COLO829 (cell line): ENCODE data around the gene RNF217.
"Not testable (repeated sequence)": the region's sequence is repeated elsewhere in the genome, so short reads cannot be mapped to it uniquely, and the experiment has no call there.

ENCODE experiments used
- DNase-seq: peaks from one replicate; pipeline ENCODE4 v3.0.0; 2012; ENCODE audit warnings: low spot score

The RNF217 gene

DNA sequence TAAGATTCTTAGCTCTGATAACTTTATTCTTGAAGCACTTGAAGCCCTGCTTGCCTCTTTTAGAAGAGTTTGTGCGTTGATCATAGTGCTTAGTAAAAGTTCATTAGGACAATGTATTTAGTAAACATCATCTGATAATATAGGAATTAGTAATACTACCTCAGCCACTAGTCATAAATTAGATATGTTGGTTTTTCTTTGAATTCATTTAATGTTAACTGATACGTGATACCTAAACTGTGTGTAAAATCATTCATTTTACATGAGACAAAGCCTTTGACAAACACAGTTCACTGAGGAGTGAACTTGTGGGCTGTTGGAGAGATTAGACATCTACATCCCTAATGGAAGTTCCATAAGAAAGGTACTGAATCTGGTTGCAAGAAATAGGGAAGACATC is 91.6 kb downstream of the RNF217 start:
- no peak for DNase-seq

DNA sequence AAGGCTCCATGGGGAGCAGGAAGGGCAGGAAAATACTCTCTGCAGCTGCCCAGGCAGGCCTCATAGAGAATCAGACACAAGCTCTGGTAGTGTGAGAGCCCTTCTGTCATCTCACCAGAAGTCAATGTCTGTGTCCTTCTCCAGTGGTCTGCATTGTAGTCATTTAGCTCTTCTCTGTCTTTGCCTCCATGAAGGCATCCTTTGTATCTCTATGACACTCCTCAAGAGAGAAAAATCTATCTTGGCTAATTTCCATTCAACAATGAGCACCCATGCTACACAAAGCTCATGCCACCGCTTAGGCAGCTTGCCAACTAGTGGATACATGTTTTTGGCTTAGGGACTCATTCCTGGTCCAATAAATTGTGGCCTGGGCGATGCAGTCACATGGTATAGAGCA is 92.1 kb downstream of the RNF217 start:
- peak; percentile 9 for DNase-seq

DNA sequence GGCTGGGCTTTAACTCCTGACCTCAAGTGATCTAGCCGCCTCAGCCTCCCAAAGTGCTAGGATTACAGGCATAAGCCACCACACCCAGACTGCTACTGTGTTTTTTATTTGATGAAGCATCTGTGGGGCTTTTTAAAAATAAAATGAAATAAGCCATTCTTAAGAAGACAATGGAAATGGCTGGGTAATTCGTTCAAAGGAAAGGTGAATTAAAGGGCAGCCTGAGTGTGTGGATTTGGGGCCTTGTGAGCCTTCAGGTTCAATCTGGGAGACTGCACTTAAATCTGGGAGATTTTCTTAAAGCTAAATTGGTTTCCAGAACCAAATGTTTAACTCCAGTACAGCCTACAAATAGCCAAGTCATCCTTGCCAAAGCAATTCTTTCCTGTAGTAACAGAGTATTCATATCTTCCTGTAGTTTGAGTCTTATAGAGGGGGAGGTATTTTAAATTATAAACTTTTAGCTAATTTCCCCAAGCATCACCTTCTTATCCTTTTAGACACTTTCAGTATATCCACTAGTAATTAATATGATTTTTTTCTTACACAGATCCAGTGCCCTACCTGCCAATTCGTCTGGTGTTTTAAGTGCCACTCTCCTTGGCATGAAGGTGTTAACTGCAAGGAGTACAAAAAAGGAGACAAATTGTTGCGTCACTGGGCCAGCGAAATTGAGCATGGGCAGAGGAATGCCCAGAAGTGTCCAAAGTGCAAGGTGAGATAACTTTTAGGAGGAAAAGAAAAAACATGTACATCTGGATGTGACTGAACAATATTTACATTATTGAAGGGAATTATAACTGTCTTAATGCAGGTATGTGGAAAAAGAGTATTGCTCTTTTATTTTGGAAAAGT is 95.4 kb downstream of the RNF217 start:
- DNase-seq, result no peak

DNA sequence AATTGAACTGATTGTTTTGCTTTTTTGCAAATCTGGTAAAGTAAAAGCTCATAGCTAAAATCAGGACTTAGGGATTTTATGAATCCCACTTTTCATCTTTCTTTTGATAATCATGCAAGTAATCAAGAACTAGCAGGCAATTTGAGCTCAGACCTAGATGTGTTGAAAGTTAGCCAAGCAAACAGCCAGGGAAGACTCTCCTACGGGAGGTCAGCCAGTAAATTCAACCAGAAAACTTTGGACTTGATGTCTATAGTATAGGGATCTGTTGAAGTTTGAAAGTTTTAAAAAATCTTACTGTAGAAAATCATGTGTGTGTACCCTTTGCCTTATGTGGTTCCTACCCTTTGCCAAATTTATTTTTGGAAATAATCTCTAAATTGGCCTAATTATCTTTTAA is 96.3 kb downstream of the RNF217 start:
- DNase-seq, result no peak

DNA sequence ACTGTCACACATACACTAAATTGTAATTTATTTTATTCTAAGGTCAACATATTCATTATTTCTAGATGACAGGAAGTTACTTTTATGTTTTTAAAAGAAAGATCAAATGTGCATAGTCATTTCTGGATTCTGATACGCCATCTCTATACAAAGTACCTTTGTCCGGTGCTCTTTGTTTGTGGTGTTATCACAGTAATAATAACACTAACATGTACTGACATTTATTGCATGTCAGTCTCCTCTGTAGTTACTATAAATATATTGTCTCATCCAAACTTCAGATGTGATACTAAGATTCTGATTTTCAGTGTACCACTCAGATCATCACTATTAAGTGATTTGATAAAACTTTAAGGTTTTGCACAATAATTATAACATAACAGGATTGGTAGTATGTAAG is 101.1 kb downstream of the RNF217 start:
- no peak for DNase-seq

DNA sequence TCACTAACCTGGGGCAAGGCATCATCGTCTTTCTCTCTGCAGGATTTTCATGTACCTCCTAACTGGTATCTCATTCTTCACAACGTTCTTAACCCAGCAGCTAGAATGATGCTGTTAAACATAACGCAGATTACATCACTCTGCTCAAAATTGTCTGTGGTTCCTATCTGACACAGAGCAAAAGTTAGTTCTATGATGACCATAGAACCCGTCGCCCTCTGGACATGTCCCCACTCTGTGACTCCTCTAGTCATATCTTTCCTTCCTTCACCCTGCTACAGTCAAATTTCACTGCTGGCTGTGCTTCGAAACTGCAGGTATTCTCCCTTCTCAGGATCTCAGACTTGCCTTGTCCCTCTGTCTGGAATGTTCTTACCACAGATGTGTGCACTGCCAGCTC is 103.9 kb downstream of the RNF217 start:
- no peak for DNase-seq

DNA sequence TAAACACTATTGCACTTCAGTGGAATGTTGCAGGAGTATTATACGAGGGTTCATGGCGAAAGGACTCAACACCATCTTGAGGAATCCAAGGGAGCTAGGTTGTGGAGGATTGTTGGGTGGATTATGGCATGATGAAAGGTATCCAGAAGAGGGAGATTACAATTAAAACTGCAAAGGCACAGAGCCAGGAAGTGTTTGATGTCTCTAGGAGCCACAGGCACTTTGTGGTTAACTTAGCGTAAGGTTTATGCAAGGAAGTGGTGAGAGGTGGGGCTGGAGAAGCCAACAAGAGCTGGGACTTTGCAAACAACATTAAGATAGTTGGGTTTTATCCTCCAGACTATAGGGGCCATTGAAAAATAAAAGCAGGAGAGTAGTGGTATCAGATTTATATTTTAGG is 104.7 kb downstream of the RNF217 start:
- no peak for DNase-seq

DNA sequence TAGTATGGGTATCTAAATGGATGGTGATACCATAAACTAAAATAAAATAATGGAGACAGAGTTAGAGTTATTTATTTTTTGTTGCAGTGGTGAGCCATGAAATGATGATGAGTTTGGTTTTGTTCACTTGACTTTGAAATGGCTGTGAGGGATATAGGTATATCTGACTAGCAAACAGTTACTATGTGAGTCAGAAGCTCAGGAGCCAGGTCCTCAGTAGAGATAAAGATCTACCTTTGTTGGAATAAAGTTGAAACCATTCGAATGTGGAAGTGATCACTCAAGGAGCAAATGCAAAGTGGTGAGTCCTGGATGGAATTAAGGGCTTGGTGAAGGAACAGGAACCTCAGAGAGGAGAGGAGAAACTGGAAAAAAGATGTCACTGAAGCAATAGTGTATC is 105.3 kb downstream of the RNF217 start:
- DNase-seq, result no peak

DNA sequence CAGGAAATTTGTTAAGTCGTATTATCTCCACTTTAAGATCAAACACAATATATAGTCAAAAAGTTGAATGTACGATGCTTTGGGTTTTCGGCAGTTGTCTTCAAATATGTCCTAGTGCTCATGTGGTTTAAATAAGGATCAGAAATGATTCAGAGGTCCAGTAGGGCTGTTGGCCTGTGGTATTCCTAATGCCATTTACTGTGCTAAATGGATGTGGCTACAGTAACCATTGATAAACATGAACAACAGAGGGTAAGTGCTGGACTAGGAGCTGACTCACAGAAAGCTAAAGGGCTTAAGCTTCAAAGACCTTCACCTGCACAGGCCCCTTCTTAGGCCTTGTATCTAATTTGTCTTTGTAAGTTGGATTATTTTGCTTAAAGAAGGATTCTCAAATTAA is 110.8 kb downstream of the RNF217 start:
- DNase-seq, result no peak

DNA sequence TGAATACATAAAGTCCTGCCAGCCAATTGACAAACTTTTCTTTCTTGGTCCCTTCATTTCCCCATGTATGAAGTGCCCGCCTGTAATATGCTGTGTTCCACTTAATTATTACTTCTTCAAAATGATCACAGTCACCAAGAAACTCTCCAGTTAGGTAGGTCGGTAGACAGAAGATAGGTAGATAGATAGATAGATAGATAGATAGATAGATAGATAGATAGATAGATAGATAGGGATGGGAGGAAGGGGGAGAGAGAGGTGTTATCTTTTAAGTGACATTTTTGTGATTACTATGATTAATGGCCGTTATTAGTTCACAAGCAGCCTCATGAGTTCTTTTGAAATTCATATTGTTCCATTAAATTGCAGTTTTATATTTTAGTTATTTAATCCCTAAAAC is 111.9 kb downstream of the RNF217 start:
- no peak for DNase-seq

DNA sequence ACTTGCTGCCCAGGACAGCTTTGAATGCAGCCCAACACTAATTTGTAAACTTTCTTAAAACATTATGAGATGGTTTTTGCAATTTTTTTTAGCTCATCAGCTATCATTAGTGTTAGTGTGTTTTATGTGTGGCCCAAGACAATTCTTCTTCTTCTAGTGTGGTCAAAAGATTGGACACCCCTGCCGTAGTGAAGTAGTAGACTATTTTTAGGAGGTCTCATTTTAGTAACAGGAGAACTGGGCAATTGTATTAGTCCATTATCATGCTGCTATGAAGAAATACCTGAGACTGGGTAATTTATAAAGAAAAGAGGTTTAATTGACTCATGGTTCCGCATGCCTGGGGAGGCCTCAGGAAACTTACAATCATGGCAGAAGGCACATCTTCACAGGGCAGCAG is 112.8 kb downstream of the RNF217 start:
- DNase-seq, result not testable (repeated sequence)

DNA sequence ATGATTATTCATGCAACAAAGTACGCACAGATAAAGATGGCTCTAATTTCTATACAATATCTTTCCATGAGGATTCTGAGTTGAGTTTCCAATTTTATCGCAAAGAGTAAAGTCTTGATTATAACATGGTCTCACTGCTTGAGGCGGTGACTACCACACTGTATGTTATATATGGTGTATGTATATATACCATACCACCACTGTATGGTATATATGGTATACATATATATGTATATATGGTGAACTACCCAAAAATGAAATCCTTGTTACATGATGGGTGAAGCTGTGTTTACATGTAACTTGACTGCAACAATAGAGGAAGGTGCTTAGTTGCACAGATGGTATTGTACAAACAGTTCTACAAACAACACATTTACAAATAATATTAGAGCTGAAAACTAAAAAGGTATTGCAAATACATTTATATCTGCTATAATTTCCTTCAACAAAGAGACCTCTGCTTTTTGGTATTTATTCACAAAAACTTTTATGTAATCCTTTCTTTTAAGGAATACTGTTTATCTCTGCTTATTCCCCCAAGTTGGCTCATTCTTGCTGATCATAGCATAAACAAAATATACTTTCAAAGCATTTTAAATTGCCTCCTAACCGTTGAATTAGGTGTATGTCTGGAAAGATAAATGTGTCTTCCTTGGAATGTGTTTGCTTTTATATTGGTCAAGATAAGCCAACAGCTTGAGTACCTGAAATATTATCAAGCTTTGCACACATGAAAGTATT is 113.7 kb downstream of the RNF217 start:
- DNase-seq, result no peak

DNA sequence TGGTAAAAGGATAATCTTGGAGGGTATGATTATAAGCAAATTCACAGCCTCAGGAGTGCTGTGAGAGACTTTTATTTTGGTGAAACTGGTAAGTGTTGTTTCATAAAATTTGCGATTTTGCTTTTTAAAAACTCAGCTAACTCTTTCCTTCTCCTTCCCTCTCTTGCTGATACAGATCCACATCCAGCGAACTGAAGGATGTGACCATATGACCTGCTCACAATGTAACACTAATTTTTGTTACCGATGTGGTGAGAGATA is 114.2 kb downstream of the RNF217 start:
- no peak for DNase-seq

DNA sequence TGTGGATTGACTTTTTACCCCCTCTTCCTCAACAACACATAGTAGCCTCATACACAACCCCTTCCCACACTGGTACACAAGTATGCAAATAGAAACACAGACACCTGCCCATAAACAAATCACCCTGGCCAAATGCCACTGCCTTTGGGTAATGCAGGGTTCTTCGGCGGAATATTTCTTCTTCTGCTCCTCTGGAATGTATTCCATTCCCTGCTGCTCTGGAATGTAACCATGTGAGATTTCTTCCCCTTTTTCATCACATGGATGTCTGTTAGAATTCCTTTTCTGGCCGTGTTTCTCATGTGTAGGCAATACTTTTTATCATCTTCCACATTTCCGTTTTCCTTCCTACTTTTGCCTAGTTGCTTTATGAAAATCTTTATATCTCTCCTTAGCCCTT is 115.2 kb downstream of the RNF217 start:
- DNase-seq, result no peak

DNA sequence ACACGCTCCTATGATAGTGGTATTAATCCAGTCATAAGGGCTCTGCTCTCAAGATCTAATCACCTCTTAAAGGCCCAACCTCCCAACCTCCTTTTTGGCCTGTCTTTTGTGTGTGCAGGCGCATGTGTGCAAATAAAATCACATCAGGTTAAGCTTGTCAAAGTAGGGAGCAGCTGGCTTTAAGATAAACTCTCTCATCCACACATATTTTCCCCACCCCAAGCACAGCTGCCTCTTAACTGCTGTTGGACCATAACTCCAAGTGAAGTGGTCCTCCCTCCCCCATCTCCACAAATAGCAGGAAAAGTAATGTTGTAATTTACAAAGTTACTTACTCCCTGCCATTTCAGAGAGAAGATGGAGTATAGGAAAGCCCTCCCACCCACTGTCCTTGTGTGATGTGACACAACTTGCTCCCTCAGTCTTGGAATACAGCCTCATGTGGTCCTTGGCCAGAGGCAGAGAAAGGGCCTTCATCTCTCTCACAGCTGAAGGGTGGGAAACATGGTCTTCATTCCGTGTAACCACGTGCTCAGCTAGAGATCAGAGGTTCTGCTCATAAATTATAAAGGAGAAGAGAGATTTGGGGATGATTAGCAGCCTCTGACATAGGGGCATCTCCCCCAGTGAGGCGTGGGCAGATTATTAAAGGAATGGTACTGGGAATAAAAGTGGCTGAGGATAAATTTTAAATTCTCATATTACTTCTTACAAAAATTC is 116.5 kb downstream of the RNF217 start:
- no peak for DNase-seq

DNA sequence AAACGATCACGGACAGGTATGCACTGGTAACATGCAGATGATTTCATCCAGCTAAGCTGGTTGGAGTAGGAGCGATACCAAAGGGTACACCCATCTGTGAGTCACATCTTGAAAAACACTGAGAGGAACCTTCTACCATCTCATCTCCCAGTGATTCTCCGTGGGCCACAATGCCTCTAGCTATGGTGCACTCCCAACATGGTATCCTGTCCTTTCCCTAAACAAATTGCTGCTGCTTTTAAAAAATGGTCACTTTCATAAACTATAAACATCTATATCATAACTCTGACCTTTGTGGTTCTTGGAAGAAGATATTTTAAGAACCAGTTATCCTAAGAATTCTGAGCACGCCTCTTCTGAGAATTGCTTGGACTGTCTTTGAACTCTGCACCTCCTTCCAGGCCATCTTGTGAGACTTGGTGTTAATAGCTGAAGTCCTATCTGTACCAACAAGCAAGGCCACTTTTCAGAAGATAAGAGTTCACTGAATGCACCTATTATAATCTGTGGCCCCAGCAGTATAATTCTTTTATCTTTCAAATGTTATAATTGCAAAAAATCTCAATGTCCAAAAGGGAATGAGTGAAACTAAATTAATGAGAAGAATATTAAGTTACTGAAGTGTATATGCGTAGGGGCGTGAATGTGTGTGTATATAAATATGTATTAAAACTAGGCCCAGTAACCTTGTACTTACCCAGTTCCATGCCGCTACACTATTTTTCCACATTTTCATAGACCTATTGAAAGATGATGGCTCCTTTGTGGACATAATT is 120.9 kb downstream of the RNF217 start:
- DNase-seq, result no peak

DNA sequence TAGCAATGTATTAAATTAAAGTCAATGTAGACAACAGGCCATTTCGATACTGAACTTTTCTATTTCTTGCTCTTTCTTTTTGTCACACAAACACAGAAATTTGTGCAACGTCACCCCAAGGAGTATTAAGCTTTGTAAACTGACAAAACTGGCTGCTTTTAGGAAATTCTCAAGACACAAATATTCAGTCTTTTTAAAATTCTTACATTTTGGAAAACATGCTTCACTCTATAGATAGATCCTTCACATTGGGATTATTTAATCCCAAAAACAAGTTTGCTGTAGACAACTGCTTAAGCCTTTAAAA is 121.4 kb downstream of the RNF217 start:
- DNase-seq, result no peak

DNA sequence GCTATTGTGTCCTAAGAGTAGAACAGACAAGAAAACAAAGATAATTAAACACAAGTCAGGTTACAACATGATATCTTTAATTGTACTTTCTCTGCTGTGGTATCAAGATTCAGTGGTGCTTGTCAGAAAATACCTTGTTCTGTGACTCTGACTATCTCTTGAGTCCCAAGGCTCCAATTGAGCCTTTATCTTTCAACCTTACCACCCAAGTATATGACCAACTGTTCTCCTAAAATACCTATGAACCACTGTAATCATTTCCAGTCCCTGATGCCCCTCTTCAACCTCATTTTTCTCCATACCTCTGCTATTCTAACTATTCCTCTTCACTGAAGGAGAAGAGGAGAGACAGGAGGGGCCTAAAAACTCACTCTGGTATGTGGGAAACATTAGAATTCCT is 124.5 kb downstream of the RNF217 start:
- DNase-seq, result no peak

DNA sequence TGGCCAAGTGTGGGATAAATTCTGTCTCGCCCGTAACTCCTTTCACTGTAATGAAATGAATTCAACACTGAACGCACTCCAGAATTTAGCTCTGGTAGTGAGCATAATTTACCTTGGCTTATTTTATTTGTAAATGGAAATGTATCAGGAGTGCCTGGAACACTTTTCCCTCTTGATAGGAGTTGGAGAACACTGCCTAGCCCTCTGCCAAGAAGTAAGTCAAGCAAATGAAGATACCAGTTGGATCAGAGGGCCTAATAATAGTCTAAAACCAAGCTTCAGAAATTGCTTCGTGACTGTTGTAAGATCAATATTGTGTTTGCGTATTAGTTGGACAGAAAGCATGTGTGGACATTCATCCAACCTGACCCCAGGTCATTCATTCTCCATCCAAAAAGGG is 126.7 kb downstream of the RNF217 start:
- no peak for DNase-seq

DNA sequence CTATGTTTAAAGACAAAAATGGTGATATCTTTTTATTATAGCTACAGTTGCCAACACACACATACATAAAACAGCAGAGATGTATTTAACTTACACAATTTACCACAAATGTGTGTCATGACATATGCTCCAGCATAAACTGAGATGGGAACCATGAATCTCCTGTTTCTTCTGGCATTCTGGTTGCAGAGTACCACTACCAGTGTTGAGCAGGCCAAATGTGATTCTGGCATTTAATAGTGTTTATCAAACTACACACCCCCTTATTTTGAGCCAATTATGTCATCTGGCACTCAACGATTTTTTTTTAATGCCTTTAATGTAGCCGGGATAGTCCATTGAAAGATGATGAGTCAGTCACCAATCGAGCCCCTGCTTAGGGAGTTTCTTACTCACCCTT is 132.3 kb downstream of the RNF217 start:
- no peak for DNase-seq

DNA sequence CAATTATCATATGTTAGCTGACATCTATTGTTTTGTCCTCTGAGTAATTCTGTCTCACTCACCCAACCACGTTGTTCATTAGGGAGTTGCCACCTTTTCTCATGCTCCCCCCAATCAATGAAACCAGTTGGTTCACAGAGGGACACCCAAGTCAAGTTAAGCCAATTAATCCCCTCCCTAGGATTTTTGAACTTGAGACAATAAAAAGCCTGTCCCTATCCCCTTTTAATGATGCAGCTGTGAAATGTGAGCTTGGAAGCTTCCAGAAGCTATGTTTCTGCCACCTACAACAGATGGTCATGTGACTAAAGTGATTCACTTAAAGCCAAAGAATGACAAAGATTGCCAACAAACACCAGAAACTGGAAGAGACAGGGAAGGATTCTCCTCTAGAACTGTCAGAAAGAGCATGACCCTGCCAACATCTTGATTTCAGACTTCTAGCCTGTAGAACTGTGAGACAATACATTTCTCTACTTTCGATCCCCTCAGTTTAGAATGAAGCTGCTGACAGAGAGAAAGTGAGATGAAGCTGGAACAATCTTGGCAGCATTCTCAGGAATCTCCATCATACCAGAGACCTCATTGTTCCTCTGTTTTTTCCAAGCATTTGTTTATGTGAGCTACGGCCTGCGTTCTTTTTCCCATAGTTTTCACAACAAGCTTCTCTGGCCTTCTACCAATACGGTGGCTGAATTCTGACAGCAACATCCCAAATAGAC is 133.5 kb downstream of the RNF217 start:
- no peak for DNase-seq

DNA sequence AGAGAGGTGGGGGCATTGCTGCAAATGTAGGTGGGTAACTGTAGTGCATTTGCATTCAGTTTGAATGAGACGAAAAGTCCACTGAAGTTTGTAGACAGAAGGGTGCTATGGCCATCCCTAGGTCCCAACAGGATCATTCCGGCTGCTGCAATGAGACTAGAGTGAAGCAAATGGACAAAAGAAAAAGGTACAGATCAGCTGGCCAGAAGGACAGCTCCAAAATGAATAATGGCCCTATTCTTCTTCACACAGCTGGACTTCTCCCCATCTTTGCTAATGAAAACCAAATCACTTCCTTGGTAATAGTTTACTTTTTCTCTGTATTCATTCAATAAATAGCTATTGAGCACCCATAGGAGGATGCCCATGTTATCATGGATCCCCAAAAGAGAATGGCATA is 134.9 kb downstream of the RNF217 start:
- no peak for DNase-seq
